NOMO-1 treated with dmso at 0.1 percent for 144 hours (cell line): ENCODE results near the gene RHBDL1.
A peak's percentile ranks its signal among the peaks of the same experiment; 100 is the strongest.

Experiments used
- DNase-seq: peaks from one replicate; lab custom pipeline; 2025; ENCODE audit not compliant: unreplicated experiment; lab: John Stamatoyannopoulos, UW

RHBDL1 gene

GRCh38 chr16:652454-653305, 22.8 kb upstream of the RHBDL1 start:
- DNase-seq, result no peak

GRCh38 chr16:654034-654433, 21.4 kb upstream of the RHBDL1 start:
- DNase-seq, result no peak

GRCh38 chr16:657487-657886, 18.0 kb upstream of the RHBDL1 start:
- no peak for DNase-seq

- DNase-seq, result no peak
These were observed 16.5 kb upstream of the RHBDL1 start for GRCh38 chr16:658679-659571.

GRCh38 chr16:659618-660017, 15.9 kb upstream of the RHBDL1 start:
- DNase-seq, result no peak

GRCh38 chr16:660132-660458, 15.4 kb upstream of the RHBDL1 start:
- DNase-seq, result no peak

- DNase-seq, result peak; percentile 88
These were observed 14.8 kb upstream of the RHBDL1 start for GRCh38 chr16:660459-661183.

- DNase-seq, result no peak
These were observed 14.2 kb upstream of the RHBDL1 start for GRCh38 chr16:661184-661821.

- no peak for DNase-seq
These were observed 13.4 kb upstream of the RHBDL1 start for GRCh38 chr16:662095-662494.

GRCh38 chr16:662597-662996, 12.9 kb upstream of the RHBDL1 start:
- no peak for DNase-seq

GRCh38 chr16:666572-666971, 8.9 kb upstream of the RHBDL1 start:
- DNase-seq, result no peak

- DNase-seq, result no peak
These were observed 8.2 kb upstream of the RHBDL1 start for GRCh38 chr16:667113-667779.

- peak; percentile 88 for DNase-seq
These were observed 7.5 kb upstream of the RHBDL1 start, which contains the start of gene RHOT2 for GRCh38 chr16:667780-668518. TSS of gene RHOT2 (plus strand) at chr16:668132. CDS start at chr16:668200, 68 bp downstream.

GRCh38 chr16:668519-669171, 6.8 kb upstream of the RHBDL1 start:
- no peak for DNase-seq

- no peak for DNase-seq
These were observed 5.8 kb upstream of the RHBDL1 start for GRCh38 chr16:669666-670065.

GRCh38 chr16:670485-671352, 4.8 kb upstream of the RHBDL1 start:
- DNase-seq, result no peak

- DNase-seq, result no peak
These were observed 3.9 kb upstream of the RHBDL1 start for GRCh38 chr16:671353-672131.
